Activated T-cell treated with anti-CD3 and anti-CD28 coated beads for 4 hours (primary cell): ENCODE data around the gene KRTAP4-4.
"Not testable (repeated sequence)": the region's sequence is repeated elsewhere in the genome, so short reads cannot be mapped to it uniquely, and the experiment has no call there.

Experiments
- DNase-seq: peaks from one replicate; pipeline ENCODE4 v3.0.0-alpha.2; 2020

The KRTAP4-4 gene

DNA sequence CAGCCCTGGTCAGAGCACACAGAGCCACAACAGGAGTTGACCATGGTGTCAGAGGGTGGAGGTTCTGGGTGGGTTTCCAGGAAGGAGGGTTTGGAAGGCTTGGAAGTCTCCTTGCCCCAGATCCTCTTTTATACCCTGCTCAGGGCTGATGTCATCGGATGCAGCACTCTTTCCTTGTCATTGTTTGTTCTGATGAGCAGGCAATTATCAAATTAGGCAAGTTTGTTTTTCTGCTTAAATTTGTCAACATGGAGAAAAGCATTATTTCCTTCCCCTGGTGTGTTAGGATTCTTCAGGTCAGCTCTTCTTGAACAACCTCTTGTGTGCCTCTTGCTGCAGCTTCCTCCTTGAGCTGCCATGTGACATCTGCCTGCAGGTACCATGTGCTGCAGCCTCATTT lies at the start of gene KRTAP4-4:
Gene KRTAP4-4 (minus strand): TSS at position 101 of the 400 bp plus-strand sequence. CDS start 57 bp downstream, at position 44.
- DNase-seq = no peak

DNA sequence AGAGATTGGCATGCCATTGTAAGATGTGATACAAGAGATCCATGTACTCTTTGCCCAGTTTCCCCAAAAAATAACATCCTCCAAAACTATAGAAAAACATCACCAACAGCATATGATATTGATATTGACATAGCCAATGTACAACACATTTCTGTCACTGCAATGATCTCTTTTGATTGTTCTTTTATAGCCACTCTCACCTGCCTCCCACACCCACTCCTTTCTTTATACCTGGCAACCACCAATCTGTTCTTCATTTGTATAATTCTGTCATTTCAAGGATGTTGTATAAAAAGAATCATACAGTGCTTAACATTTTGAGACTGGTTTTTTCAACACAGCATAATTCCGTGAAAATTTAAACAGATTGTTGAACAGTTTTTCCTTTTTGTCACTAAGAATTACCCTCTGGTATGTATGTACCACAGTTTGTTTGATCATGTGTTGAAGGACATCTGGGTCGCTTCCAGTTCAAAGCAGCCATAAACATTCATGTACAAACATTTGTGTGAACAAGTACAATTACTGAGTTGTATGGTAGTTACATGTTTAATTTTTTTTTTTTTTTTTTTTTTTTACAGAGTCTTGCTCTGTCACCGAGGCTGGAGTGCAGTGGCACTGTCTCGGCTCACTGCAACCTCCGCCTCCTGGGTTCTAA lies 39.0 kb upstream of the KRTAP4-4 start:
- DNase-seq = no peak

GRCh38 chr17:41196068-41196467 lies 35.5 kb upstream of the KRTAP4-4 start:
- DNase-seq = no peak

DNA sequence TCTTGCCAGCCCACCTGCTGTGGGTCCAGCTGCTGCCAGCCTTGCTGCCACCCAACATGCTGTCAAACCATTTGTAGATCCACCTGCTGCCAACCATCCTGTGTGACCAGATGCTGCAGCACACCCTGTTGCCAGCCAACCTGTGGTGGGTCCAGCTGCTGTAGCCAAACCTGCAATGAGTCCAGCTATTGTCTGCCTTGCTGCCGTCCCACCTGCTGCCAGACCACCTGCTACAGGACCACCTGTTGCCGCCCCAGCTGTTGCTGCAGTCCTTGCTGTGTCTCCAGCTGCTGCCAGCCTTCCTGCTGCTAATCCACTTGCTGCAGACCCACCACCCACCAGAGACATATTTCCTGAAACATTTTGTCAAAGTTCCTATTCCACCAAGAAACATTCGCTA lies 29.8 kb upstream of the KRTAP4-4 start:
- DNase-seq = no peak

GRCh38 chr17:41189837-41190318 lies 29.3 kb upstream of the KRTAP4-4 start, which contains the start of gene KRTAP9-1:
KRTAP9-1 (plus strand) TSS chr17:41189887; CDS start chr17:41189887, 0 bp downstream.
- not testable (repeated sequence) for DNase-seq

GRCh38 chr17:41186872-41187271 lies 26.3 kb upstream of the KRTAP4-4 start:
- no peak for DNase-seq

DNA sequence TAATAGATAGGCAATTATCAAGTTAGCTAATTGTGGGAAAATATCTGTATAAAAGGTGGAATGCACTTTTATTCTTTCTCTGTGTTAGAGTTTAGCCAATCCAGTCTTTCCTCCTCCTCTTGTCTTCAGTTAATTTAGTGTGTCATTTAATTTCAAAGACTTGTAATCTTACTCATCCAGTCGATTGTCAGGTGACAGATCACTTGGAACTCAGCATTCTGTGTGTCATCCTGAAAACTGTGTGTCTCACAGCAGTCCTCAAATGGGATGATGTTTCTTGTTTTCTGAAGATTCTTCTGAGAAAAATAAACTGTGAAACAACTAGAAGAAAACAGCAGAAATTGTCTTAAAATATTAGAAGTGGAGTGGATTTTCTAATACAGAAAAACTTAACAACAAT lies 24.5 kb upstream of the KRTAP4-4 start:
- DNase-seq = no peak

DNA sequence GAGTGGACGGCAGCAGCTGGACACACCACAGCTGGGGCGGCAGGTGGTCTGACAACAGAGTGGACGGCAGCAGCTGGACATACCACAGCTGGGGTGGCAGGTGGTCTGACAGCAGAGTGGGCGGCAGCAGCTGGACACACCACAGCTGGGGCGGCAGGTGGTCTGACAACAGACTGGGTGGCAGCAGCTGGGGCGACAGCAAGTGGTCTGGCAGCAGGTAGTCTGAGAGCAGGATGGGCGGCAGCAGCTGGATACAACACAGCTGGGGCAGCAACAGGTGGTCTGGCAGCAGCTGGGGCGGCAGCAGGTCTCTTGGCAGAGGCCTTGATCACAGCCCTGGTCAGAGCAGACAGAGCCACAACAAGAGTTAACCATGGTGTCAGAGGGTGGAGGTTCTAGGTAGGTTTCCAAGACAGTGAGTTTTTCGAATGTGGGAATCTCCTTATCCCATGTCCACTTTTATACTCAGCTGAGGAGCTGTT lies 24.0 kb upstream of the KRTAP4-4 start, which contains the start of gene KRTAP4-1:
Gene KRTAP4-1 (minus strand): TSS at position 432 of the 482 bp plus-strand sequence. CDS start 57 bp downstream, at position 375.
- no peak for DNase-seq

DNA sequence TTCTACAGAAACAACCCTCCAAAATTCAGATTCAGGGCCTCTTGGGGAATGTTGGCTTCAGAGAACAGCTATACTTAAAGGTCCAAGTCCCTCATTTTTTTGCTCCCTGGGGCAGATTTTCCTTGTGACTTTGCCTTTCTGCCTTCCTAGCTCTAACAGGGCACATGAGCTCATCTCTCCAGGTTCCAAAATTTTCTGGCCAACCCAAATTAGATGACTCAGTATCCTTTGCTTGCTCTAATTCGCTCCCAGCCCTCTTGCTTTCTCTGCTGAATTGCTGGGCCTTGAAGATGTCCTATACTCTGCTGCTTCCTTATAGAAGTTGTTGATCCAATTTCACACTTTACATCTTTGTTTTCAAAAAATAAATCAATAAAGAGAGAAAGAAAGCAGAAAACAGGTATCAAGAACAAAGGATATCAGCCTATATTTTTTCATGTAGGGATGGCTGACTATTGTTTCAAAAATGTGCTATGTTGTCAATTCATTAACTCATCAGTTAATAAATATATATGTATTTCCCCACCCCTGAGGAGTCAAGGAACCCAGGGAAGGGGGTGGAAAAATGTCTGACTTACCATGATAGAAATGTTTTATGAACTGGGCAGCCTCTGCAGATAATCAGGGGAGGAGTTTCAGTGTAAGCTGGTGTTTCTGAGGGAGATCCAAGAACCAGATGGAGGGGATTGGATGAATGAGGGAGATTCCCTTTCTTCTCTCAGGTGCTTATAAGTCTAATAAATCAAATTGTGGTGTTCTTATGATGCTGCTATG lies 18.5 kb upstream of the KRTAP4-4 start:
- DNase-seq = no peak

GRCh38 chr17:41178341-41178740 lies 17.8 kb upstream of the KRTAP4-4 start:
- DNase-seq = no peak

DNA sequence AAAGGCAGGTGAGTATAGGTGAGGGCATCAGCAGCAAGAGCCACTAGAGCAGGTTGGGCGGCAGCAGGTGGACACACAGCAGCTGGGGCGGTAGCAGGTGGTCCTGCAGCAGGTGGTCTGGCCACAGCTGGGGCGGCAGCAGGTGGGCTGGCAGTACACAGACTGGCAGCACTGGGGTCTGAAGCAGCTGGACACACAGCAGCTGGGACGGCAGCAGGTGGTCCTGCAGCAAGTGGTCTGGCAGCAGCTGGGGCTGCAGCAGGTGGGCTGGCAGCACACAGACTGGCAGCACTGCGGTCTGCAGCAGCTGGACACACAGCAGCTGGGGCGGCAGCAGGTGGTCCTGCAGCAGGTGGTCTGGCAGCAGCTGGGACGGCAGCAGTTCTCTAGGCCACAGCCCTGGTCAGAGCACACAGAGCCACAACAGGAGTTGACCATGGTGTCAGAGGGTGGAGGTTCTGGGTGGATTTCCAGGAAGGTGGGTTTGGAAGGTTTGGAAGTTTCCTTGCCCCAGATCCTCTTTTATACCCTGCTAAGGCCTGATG lies 17.3 kb upstream of the KRTAP4-4 start, which contains the start of gene KRTAP4-2:
Gene KRTAP4-2 (minus strand): TSS at position 495 of the 545 bp plus-strand sequence. CDS start 57 bp downstream, at position 438.
- DNase-seq = no peak

- no peak for DNase-seq
These were observed 16.3 kb upstream of the KRTAP4-4 start for GRCh38 chr17:41176744-41177387.

GRCh38 chr17:41171886-41172285 lies 11.3 kb upstream of the KRTAP4-4 start:
- no peak for DNase-seq

GRCh38 chr17:41168121-41168520 lies 7.6 kb upstream of the KRTAP4-4 start, which contains the start of gene KRTAP4-3:
KRTAP4-3 (minus strand) TSS chr17:41168221; CDS start chr17:41168172, 49 bp downstream.
- DNase-seq = no peak

DNA sequence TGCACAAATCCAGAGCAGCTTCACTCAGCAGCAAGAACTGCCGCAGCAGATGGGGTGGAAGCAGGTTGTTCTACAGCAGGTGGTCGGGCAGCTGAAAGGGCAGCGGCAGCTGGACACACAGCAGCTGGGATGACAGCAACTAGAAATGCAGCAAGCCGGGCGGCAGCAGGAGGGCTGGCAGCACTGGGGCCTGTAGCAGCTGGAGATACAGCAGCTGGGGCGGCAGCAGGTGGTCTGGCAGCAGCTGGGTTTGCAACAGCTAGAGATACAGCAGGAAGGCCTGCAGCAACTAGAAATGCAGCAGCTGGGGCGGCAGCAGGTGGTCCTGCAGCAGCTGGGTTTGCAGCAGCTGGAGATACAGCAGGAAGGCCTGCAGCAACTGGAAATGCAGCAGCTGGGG lies 7.0 kb upstream of the KRTAP4-4 start:
- DNase-seq = no peak

DNA sequence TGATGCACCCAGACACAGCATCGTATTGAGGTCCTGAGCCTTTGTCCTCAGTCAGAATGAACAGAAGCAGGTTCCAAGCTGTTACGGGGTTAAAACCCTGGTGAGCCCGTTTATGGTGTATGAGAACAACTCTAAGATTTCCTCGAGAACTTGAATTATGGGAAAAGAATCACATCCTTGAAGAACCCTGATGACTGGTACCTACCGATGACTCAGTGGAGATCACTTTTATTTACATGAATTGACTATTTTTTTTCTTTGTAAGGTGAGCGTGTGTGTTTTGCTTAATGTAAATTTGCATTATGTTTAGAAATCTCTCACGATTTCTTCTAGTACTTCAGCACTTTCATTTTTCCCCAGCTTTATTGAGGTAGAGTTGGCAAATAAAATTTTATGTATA lies 3.3 kb upstream of the KRTAP4-4 start:
- no peak for DNase-seq

DNA sequence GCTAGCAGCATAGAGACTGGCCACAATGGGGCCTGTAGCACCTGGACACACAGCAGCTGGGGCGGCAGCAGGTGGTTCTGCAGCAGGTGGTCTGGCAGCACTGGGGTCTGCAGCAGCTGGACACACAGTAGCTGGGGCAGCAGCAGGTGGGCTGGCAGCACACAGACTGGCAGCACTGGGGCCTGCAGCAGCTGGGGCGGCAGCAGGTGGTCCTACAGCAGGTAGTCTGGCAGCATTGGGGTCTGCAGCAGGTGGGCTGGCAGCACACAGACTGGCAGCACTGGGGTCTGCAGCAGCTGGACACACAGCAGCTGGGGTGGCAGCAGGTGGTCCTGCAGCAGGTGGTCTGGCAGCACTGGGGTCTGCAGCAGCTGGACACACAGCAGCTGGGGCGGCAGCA lies 358 bp downstream of the KRTAP4-4 start:
- DNase-seq = not testable (repeated sequence)

DNA sequence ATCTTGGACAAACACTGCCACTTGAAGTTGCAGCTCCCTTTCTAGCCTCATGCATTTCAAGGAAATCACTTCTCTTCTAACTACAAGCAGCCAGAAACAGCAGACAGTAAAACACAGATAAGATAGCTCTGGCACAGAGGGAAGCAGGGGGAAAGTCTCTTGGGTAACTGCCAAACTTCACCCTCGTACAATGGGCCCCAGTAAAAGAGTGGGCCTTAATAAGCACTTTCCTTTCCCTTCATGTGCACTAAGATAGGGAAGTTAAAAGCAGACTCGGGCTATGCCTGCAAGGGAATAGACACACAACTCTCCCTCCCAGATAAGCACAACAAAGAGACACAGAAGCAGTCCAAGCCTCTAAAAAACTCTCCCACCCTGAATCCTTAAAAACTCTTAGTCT lies 6.7 kb downstream of the KRTAP4-4 start:
- no peak for DNase-seq

DNA sequence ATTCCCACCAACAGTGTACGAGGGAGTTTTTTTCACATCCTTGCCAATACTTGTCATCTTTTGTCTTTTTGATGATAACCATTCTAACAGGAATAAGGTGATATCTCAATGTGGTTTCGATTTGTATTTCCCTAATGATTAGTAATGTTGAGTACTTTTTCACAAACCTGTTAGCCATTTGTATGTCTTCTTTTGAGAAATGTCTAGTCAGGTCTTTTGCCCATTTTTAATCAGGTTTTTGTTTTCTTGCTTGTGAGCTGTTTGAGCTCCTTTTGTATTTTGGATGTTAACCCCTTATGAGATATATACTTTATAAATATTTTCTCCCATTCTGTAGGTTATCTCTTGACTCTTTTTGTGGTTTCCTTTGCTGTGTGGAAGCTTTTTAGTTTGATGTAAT lies 9.0 kb downstream of the KRTAP4-4 start:
- DNase-seq = no peak

- no peak for DNase-seq
These were observed 10.5 kb downstream of the KRTAP4-4 start for GRCh38 chr17:41150026-41150425.

DNA sequence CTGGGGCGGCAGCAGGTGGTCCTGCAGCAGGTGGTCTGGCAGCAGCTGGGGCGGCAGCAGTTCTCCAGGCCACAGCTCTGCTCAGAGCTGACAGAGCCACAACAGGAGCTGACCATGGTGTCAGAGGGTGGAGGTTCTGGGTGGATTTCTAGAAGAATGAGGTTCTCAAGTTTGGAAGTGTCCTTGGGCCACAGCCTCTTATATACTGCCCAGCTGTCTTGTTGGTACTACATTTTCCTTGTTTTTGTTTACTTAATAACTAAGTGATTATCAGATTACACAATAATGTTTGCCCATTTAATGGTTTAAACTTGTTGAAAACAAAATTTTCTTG lies 10.9 kb downstream of the KRTAP4-4 start, which contains the start of gene KRTAP4-5:
Gene KRTAP4-5 (minus strand): TSS at position 174 of the 334 bp plus-strand sequence. CDS start 58 bp downstream, at position 116.
- DNase-seq = no peak

DNA sequence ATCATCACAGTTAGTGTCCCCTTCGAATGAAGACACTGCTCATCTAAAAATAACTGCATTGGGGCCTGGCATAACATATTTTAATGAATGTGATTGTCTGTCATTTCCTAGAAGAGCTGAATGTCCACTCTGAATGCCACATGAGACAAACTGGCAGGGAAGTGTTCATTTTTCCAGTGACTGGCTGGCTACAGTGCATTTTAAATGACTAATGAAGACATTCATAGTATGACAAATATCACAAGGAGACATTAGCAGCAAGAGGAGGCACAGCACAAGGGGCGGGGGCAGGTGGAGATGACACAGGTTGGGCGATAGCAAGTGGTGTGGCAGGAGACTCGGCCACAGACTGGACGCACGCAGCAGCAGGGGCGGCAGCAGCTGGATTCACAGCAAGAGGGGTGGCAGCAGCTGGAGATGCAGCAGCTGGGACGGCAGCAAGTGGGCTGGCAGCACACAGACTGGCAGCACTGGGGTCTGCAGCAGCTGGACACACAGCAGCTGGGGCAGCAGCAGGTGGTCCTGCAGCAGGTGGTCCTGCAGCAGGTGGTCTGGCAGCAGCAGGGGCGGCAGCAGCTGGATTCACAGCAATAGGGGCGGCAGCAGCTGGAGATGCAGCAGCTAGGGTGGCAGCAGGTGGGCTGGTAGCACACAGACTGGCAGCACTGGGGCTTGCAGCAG lies 11.4 kb downstream of the KRTAP4-4 start:
- DNase-seq = not testable (repeated sequence)
